Measurements from ENCODE around the gene HTRA1.

- TF ChIP-seq CTCF (conservative IDR thresholded peaks at IDR 0.05): no peak
- no peak for TF ChIP-seq ZFX (IDR thresholded peaks at IDR 0.05)
Observed at GRCh38 chr10:122475100-122475499, 13.7 kb downstream of the HTRA1 start.

All from C4-2B (cell line).